Choroid plexus epithelial cell (primary cell): ENCODE measurements around the gene TMLHE.
A peak's percentile ranks its signal among the peaks of the same experiment; 100 is the strongest.

Source experiments
- DNase-seq: peaks from one replicate; pipeline ENCODE4 v3.0.0-alpha.2; 2010; ENCODE audit warnings: low read depth
- H3K4me3 ChIP-seq: 2 replicates; pipeline ENCODE4 v1.5.1; 2011; ENCODE audit warnings: low read depth, mild to moderate bottlenecking, control low read depth, low read length, moderate library complexity
- TF ChIP-seq, protein P1 (sequence below): conservative IDR thresholded peaks from 2 replicates; pipeline ENCODE4 v1.5.1; 2011; ENCODE audit warnings: low read depth, mild to moderate bottlenecking, control low read depth, inconsistent platforms, low read length, moderate library complexity

Gene TMLHE

DNA sequence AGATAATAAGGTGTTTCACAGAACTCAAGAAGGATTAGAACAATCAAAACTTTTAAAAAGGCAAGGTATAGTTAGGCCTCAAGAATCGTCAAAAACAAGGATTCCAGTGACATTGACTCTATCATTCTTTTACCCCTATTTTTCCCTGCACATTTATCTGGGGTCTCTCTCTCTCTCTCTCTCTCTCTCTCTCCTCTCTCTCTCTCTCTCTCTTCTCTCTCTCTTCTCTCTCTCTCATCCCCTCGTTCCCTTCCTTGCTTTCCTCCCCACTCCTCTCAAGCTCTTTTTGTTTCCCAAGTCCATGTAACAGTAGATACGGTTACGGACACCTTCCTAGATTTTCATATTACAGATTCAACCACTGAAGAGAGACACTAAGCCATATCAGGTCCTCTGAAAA, 3.2 kb upstream of the TMLHE start:
- DNase-seq = no peak
- TF ChIP-seq, protein P1, sequence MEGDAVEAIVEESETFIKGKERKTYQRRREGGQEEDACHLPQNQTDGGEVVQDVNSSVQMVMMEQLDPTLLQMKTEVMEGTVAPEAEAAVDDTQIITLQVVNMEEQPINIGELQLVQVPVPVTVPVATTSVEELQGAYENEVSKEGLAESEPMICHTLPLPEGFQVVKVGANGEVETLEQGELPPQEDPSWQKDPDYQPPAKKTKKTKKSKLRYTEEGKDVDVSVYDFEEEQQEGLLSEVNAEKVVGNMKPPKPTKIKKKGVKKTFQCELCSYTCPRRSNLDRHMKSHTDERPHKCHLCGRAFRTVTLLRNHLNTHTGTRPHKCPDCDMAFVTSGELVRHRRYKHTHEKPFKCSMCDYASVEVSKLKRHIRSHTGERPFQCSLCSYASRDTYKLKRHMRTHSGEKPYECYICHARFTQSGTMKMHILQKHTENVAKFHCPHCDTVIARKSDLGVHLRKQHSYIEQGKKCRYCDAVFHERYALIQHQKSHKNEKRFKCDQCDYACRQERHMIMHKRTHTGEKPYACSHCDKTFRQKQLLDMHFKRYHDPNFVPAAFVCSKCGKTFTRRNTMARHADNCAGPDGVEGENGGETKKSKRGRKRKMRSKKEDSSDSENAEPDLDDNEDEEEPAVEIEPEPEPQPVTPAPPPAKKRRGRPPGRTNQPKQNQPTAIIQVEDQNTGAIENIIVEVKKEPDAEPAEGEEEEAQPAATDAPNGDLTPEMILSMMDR = no peak
- H3K4me3 ChIP-seq = no peak overlapping the region

DNA sequence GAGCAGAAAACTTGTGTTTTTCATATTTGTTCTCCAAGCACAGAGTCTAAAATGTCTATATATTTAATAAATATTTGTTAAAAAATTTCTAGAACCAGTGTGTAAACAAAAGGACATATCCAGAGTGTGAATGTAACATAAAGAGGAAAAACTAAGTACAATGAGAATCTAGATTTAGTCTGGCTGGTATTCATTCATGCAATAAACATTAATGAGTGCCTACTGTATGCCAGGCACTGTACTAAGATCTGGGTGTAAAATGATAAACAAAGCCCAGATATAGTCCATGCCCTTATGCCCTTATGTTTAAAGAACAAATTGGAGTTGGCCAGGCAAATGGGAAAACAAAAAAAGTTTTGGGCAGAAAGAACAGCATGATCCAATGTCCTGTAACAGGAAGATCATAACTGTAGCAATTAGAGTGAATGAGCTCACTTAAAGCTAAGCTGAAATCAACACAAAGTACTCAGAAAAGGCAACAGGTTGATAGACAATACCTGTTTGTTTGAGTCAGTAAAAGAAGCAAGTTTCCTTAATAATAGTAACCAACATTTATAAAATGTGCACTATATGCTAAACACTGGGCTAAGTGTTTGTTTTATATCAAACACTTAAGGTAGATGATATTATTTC, 1.3 kb upstream of the TMLHE start:
- H3K4me3 ChIP-seq = no peak overlapping the region
- DNase-seq = no peak
- TF ChIP-seq, protein P1 = no peak

DNA sequence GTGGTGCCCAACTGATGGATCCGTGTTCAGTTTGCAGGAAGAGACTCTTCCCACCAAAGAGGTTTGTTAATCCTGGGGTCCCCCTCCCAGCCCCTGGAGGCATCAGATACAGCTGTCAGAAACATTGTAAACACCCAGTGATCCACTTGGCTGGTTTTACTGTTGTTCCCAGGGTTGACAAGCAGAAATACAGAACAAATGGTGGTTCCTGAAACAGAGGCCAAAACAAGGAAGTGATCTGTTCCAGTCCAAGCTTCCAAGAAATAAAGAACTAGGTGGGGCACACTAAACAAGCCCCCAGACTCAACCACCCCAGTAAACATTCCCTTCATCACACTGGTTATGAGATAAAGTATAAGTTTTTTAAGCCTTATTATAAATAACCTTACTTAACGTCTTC, 1.4 kb downstream of the TMLHE start:
- TF ChIP-seq, protein P1 = no peak
- H3K4me3 ChIP-seq = peak overlapping the region; percentile 68
- no peak for DNase-seq

DNA sequence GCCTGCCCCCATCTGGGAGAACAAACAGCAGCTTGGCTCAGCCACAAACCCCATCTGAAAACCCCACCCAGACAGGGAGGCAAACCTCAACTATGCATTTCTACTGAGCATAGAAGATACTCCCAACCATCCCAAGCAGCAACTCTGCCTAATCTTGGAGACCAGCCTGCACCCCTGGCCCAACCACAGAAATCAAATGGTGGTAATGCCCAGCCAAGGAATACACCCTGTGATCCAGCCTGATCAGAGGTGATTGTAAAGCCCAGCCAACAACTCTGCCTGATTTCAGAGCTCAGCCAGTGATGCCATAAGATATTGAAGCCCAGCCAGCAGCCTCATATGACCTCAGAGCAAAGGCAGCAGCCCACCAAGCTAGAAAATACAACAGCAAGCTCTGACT, 19.8 kb downstream of the TMLHE start:
- no peak for DNase-seq
- H3K4me3 ChIP-seq = no peak overlapping the region
- TF ChIP-seq, protein P1 = no peak

DNA sequence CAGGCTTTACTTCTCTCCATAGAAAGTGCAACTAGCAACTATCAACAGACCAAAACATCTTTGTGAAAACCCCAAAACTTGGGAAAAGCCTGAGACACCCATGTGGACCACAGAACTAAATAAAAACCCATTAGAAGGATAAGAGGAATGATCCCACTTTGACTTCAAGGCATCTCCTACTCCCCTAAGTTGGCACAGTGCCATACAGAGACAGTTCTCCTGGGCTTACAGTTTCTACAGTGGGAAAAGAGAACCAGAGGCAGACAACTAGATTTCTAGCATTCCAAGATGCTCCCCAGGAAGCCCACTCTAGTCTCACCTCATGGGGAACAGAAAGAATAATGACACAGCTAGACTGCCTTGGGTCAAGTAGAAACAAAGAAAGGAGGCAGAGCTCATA, 20.4 kb downstream of the TMLHE start:
- DNase-seq = no peak
- no peak overlapping the region for H3K4me3 ChIP-seq
- TF ChIP-seq, protein P1 = no peak

DNA sequence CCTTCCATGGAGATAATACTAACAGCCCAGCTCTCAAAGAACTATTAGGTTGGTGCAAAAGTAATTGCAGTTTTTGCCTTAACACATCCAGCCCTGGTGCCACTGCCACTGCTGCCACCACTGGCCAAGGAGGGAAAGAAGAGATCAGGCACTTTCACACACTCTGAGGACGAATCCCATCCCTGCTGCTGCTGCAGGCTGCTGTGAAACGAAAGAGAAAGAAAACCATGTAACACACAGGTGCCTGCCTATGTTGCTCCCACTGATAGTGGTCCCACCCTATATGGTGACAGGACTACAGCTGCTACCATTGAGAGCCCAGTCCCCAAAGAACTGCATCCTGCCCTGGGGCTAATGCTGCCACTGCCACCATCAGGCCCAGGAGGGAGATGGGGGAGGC, 35.1 kb downstream of the TMLHE start:
- DNase-seq = no peak
- no peak overlapping the region for H3K4me3 ChIP-seq
- TF ChIP-seq, protein P1 = no peak

DNA sequence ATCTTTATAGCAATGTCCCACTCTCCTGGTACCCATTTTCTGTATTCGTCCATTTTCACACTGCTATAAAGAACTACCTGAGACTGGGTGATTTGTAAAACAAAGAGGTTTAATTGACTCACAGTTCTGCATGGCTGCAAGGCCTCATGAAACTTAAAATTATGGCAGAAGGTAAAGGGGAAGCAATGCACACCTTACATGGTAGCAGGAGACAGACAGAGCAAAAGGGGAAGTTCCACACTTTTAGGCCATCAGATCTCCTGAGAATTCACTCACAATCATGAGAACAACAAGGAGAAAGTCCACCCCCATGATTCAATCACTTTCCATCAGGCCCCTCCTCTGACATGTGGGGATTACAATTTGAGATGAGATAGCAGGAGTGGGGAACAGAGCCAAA, 49.7 kb downstream of the TMLHE start:
- no peak for DNase-seq
- H3K4me3 ChIP-seq = no peak overlapping the region
- TF ChIP-seq, protein P1 = no peak
